Measurements from ENCODE around the gene GALNT14. TPM values are rescaled to one million over a fixed set of nuclear protein-coding genes. Genes with fewer than 3 reads are reported as not detected.

The GALNT14 gene
- total RNA-seq, 1 donor from 2014 or later, result 6.4 TPM

DNA sequence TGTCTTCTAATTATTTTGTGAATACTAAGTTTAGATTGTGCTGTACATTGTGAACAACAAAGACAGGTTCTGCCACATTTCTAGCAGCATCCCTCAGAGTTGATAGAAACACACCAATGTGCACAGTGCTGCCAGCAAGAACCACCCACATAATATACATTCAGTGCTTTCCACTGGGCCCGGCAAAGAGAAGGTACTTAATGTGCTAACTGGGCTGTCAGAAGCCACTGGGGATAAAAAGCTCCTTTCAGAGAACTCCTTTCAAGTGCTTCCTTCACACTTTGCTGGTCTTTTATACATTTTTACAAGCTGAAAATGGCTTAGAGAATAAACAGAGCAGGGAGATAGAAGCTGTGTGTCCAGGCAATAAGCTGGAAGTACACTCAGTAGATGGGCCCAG, 273.0 kb downstream of the GALNT14 start:
- H3F3A ChIP-seq (ENCODE audit: low read depth), result no peaks in the 10 kb centered on the region
- H3K4me3 Mint-ChIP-seq, result no peak overlapping the region
- H3K9ac ChIP-seq, result no peak overlapping the region
- no peaks in the 10 kb centered on the region for H3K4me1 Mint-ChIP-seq
- H3K27ac ChIP-seq, result no peak overlapping the region
- H4K20me1 ChIP-seq (ENCODE audit: low read depth), result no peaks in the 10 kb centered on the region
- no peaks in the 10 kb centered on the region for H3K9me3 ChIP-seq (ENCODE audit: low read depth)
- no peak for DNase-seq (ENCODE audit: low spot score)
- H3K4me1 ChIP-seq, result no peaks in the 10 kb centered on the region
- H2AFZ ChIP-seq (replicated peaks), result peak overlapping the region; percentile 10
- H3K36me3 ChIP-seq, result no peaks in the 10 kb centered on the region
- H3K4me3 ChIP-seq, result no peak overlapping the region
- no peaks in the 10 kb centered on the region for H3K9me3 Mint-ChIP-seq
- H3K27ac Mint-ChIP-seq, result no peak overlapping the region
- TF ChIP-seq EZH2 (IDR thresholded peaks at IDR 0.05) (no peak), EZH2phosphoT487 (IDR thresholded peaks at IDR 0.05) (no peak)
- TF ChIP-seq, protein P1, sequence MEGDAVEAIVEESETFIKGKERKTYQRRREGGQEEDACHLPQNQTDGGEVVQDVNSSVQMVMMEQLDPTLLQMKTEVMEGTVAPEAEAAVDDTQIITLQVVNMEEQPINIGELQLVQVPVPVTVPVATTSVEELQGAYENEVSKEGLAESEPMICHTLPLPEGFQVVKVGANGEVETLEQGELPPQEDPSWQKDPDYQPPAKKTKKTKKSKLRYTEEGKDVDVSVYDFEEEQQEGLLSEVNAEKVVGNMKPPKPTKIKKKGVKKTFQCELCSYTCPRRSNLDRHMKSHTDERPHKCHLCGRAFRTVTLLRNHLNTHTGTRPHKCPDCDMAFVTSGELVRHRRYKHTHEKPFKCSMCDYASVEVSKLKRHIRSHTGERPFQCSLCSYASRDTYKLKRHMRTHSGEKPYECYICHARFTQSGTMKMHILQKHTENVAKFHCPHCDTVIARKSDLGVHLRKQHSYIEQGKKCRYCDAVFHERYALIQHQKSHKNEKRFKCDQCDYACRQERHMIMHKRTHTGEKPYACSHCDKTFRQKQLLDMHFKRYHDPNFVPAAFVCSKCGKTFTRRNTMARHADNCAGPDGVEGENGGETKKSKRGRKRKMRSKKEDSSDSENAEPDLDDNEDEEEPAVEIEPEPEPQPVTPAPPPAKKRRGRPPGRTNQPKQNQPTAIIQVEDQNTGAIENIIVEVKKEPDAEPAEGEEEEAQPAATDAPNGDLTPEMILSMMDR (IDR thresholded peaks at IDR 0.05), result no peak
- peaks cover under 1% of the 10 kb centered on the region for H3K27me3 ChIP-seq
- no peak overlapping the region for H3K4me2 ChIP-seq
- no peaks in the 10 kb centered on the region for H3K79me2 ChIP-seq (ENCODE audit: low read depth)
- no peaks in the 10 kb centered on the region for H3K27me3 Mint-ChIP-seq (ENCODE audit: insufficient read depth, low read depth)
- H3K36me3 Mint-ChIP-seq, result no peaks in the 10 kb centered on the region

DNA sequence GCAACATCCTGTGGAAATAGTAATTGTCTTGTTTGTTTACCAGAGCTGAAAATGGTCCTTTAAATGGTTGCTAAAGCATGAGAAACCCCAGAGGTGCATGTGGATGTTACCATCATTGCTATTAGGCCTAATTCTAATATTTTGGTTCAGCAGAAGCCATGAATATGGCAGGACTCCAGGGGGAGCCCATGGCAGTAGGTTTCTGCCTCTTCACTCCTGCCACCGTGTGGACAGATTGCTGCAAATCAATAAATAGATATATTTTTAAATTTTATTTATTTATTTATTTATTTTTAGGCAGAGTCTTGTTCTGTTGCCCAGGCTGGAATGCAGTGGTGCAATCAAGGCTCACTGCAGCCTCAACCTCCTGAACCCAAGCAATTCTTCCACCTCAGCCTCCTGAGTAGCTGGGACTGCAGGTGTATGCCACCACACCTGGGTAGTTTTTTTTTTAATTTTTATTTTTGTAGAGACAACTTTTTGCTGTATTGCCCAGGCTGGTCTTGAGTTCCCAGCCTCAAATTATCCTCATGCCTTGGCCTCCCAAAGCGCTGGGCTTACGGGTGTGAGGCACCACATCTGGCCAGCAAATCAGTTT, 276.1 kb downstream of the GALNT14 start:
- Histone ChIP-seq H3K9me3 (ENCODE audit: low read depth) (no peaks in the 10 kb centered on the region), H2AFZ (replicated peaks) (no peak overlapping the region), H3K27ac (no peak overlapping the region), H4K20me1 (ENCODE audit: low read depth) (no peaks in the 10 kb centered on the region), H3K4me1 (no peaks in the 10 kb centered on the region), H3K36me3 (no peaks in the 10 kb centered on the region), H3K4me3 (no peak overlapping the region), H3K79me2 (ENCODE audit: low read depth) (no peaks in the 10 kb centered on the region), H3K9ac (no peak overlapping the region), H3F3A (ENCODE audit: low read depth) (no peaks in the 10 kb centered on the region), H3K4me2 (no peak overlapping the region), H3K27me3 (no peaks in the 10 kb centered on the region)
- Mint-ChIP-seq H3K27ac (no peak overlapping the region), H3K9me3 (no peaks in the 10 kb centered on the region), H3K4me3 (no peak overlapping the region), H3K4me1 (no peaks in the 10 kb centered on the region), H3K36me3 (no peaks in the 10 kb centered on the region), H3K27me3 (ENCODE audit: insufficient read depth, low read depth) (no peaks in the 10 kb centered on the region)
- TF ChIP-seq, protein P1 (IDR thresholded peaks at IDR 0.05), result peak; percentile 75
- no peak for TF ChIP-seq EZH2 (IDR thresholded peaks at IDR 0.05)
- no peak for TF ChIP-seq EZH2phosphoT487 (IDR thresholded peaks at IDR 0.05)
- peak; percentile 79 for DNase-seq (ENCODE audit: low spot score)

DNA sequence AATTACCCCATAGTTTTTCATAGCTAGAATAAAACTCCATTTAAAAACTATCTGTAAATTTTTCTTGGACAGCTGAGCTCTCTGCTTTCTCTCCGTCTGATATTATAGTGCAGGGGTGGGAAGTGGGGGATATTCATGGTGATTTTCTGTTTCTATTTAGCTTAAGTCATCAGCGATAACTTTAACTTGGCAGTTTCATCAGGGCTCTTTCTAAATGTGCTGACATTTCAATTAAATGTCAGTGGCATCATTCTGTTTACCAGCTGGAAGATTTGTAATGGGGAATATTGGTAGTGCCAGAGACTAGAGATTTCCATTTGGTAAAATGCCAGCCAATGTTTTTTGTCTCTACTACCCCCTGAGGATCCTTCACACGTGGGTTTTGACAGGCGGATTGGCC, 277.5 kb downstream of the GALNT14 start:
- no peaks in the 10 kb centered on the region for H3K79me2 ChIP-seq (ENCODE audit: low read depth)
- Mint-ChIP-seq H3K9me3 (no peaks in the 10 kb centered on the region), H3K27me3 (ENCODE audit: insufficient read depth, low read depth) (no peaks in the 10 kb centered on the region), H3K36me3 (no peaks in the 10 kb centered on the region), H3K27ac (no peak overlapping the region), H3K4me3 (no peak overlapping the region), H3K4me1 (no peaks in the 10 kb centered on the region)
- no peak for DNase-seq (ENCODE audit: low spot score)
- H3K9me3 ChIP-seq (ENCODE audit: low read depth), result no peaks in the 10 kb centered on the region
- no peak overlapping the region for H3K4me2 ChIP-seq
- H3K36me3 ChIP-seq, result no peaks in the 10 kb centered on the region
- H3K27me3 ChIP-seq, result no peaks in the 10 kb centered on the region
- H2AFZ ChIP-seq (replicated peaks), result no peak overlapping the region
- no peaks in the 10 kb centered on the region for H3F3A ChIP-seq (ENCODE audit: low read depth)
- TF ChIP-seq EZH2phosphoT487 (IDR thresholded peaks at IDR 0.05), result no peak
- TF ChIP-seq EZH2 (IDR thresholded peaks at IDR 0.05), result no peak
- TF ChIP-seq, protein P1 (IDR thresholded peaks at IDR 0.05), result no peak
- H3K4me1 ChIP-seq, result no peaks in the 10 kb centered on the region
- no peak overlapping the region for H3K9ac ChIP-seq
- no peaks in the 10 kb centered on the region for H4K20me1 ChIP-seq (ENCODE audit: low read depth)
- H3K4me3 ChIP-seq, result no peak overlapping the region
- H3K27ac ChIP-seq, result no peak overlapping the region

Other genes with a start within 250 kb of the GALNT14 start
- gene CAPN14, start 79.1 kb upstream of the GALNT14 start, total RNA-seq (ENCODE audit: low replicate concordance), result 0.04 and 0.19 TPM in 2 replicates
- 3.9 and 10.7 TPM in 2 replicates for gene EHD3, start 95.7 kb upstream of the GALNT14 start, total RNA-seq (ENCODE audit: low replicate concordance)